ENCODE measurements around the gene DOCK3. TPM values are rescaled to one million over a fixed set of nuclear protein-coding genes. Genes with fewer than 3 reads are reported as not detected.
"Not testable (repeated sequence)": the region's sequence is repeated elsewhere in the genome, so short reads cannot be mapped to it uniquely, and the experiment has no call there.

Gene DOCK3
- total RNA-seq, 1 donor from 2014 or later = 6.2 TPM

DNA sequence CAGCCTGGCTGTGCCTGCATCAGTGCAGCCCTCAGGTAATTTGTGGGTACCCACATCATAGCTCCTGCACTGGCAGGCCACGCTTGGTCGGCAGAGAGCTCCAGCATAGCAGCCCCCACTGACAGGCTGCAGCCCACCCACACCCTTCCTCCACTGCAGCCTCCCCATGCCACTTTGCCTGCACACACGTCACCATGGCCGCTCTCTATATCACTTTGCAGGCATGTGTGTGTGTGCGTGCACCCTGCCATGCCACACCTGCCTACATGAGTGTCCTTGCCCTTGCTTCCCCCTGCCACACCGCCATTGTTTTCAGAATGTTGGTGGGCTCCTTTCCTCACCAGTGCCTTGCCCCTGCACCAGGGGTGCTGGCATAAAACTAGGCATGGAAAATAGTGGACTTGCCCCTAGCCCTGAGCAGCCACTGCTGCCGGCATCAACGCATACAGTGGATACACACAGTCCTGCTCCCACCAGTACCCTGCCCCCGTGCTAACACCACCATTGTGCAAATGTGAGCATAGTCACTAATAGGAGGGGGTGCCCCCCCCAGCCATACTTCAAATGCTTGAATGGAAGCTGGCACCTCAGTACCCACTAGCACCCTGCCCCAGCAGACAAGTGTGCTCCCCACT is 431.6 kb downstream of the DOCK3 start:
- intact Hi-C loops (cut with DNase I) = no loop called here
- DNase-seq (ENCODE audit: low spot score) (no peak), ATAC-seq (no peak)

DNA sequence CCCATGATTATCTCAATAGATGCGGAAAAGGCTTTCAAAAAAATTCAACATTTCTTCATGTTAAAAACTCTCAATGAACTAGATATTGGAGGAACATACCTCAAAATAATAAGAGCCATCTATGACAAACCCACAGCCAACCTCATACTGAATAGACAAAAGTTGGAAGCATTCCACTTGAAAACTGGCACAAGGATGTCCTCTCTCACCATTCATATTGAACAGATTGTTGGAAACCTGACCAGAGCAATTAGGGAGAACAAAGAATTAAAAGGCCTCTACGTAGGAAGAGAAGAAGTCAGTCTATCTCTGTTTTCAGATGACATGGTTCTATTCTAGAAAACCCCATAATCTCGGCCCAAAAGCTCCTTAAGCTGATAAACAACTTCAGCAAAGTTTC is 435.9 kb downstream of the DOCK3 start:
- intact Hi-C loops (cut with DNase I) = no loop called here
- ATAC-seq (no peak), DNase-seq (ENCODE audit: low spot score) (no peak)

DNA sequence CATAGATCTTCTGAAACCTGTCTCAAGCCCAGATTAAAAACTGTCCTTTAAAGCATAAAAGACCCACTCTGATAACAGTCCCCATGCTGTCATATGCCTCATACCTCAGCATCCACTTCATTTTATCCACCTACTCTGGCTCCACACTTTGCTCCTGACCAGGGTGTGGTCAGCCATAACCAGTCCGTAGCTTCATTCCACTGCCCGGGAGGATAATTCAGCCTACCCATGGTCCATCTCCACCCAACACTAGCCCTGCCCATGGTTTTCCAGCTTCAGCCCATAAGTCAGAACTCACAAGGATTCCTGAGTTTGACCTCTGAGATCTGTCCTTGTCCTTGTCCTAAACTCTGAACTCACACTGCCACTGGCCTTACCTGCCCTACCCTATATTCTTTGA is 448.2 kb downstream of the DOCK3 start:
- intact Hi-C loops (cut with DNase I) = no loop called here
- DNase-seq (ENCODE audit: low spot score) (no peak), ATAC-seq (no peak)

DNA sequence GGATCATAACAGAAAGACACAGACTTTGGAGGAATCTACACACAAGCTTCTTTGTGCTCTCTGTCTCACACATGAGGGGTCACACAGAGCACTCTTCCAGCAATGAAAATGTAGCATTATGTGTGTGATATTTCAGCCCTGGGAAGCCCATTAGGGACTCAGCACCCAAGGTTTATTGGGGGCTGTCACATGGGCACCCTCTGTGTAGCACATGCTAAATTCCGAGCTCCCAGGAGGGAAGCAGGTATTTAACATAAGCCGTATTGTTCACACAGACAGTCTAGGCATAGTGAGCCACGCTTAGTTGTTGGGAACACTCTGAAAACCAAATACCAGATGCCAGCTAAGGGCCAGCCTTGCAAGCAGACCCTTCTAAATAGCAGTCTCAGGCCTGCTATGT is 448.8 kb downstream of the DOCK3 start:
- DNase-seq (ENCODE audit: low spot score) (no peak), ATAC-seq (no peak)
- intact Hi-C loops (cut with DNase I) = no loop called here

DNA sequence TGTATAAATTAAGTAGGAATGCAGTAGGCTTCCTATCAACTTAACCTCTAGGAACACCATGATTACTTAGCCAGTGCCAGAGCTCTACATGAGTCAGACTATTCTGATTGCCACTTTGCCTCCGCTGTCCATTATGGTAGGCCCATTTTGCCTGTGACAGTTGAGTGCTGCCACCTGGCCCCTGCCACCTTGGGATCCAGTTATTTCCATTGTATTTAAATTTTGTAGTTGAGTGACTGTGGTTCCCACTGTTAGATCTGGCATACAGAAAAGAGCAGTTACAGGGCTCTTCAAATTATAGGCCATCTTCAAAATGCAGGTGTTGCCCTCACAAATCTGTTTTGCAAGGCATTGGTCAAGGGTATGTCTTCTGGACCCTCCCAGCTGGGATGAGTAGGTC is 456.9 kb downstream of the DOCK3 start:
- intact Hi-C loops (cut with DNase I); ATAC-seq; DNase-seq (ENCODE audit: low spot score): not testable (repeated sequence)

DNA sequence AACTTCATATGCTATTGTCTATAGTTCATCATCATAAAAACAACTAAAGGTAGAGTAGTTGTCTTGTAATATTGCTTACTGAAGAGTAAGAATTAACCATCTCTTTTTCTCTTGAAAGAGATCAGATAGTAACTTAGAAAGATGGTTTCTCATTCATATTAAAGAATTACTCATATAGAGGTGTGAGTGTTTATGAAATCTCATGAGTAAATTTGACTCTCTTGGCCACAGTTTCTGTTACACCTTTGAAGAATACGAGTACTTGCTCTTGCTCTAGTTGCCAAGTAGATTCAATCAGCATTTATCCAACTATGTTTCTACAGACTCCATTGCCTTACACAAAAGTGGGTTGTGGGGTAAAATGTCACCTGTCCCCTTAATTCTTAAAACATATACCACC is 463.0 kb downstream of the DOCK3 start:
- DNase-seq (ENCODE audit: low spot score) (no peak), ATAC-seq (no peak)
- intact Hi-C loops (cut with DNase I) = no loop called here

DNA sequence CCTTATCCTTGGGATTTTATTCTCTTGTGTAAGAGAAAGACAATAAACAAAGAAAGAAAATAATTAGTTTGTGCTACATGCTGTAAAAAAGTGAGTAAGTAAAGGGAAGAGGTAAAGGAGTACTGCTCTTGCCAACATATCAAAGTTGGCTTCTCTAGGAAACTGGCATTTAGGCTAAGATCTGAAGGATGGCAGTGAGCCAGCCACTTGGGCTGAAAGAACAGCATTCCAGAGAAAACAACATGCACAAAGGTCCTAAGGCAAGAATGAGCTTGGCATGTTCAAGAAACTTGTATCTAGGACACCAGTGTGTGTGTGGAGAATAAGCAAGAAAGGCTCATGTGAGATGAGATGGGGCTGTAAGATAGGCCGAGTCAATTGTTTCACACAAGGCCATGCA is 464.9 kb downstream of the DOCK3 start:
- DNase-seq (ENCODE audit: low spot score) = no peak
- ATAC-seq = no peak
- intact Hi-C loops (cut with DNase I) = no loop called here

DNA sequence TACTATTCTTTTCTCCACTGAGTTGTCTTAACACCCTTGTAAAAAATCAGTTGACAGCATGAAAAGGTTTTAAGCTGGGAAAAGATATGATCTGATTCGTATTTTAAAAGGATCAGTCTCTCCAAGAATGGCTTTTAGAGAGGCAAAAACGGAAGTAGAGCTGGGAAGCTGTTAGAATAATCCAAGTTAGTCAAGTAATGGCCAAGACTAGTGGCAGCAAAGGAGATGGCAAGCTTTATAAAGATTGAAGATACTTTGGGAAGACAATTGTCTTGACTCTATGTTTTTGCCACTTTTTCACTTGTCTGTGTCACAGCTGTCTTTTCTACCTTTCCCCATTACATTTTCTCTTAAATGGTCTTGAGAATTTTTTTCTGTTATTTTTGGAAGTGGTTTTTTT is 466.8 kb downstream of the DOCK3 start:
- DNase-seq (ENCODE audit: low spot score) (no peak), ATAC-seq (no peak)
- intact Hi-C loops (cut with DNase I) = no loop called here

DNA sequence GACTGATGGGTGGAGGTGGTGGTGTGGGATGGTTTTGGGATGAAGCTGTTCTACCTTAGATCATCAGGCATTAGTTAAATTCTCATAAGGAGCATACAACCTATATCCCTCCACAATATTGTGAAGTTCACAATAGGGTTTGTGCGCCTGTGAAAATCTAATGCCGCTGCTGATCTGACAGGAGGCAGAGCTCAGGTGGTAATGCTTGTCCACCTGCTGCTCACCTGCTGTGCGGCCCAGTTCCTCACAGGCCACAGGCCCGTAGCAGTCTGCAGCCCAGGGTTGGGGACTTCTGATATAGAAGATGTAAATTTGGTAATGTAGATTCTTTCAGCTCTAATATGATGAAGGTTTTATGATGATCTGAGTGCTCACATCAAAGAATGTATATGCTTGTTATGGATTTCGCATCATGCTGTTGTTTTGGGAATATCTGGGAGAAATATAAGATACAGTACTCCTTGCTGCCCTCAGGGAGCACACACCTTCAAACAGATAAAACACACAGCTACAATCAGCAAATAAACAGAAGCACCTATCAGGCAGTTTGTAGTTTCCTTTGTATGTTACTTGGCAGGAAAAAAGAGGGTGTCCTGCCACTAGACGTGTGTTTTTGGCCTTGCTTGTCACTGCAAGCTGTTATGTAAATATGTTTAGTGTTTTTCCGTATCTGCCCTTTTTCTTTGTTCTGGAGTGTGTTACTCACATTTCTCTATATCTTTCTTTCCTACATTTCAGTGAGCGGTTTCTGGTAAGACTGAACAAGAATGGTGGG is 471.3 kb downstream of the DOCK3 start:
- ATAC-seq = no peak
- intact Hi-C loops (cut with DNase I) = no loop called here
- no peak for DNase-seq (ENCODE audit: low spot score)

DNA sequence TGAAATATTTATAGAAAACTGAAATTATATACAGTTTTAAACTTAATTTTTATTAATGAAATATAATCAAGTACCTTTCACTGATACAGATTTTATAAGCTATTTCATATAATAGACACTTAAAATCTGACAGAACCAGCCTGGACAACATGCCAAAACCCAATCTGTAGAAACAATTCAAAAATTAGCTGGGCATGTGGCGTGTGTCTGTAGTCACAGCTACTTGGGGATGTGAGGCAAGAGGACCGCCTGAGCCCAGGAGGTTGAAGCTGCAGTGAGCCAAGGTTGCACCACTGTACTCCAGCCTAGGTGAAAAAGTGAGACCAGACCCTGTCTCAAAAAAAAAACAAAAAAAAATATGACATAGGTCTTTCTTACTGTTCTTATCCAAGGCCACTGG is 472.1 kb downstream of the DOCK3 start:
- ATAC-seq = no peak
- intact Hi-C loops (cut with DNase I) = no loop called here
- DNase-seq (ENCODE audit: low spot score) = no peak

DNA sequence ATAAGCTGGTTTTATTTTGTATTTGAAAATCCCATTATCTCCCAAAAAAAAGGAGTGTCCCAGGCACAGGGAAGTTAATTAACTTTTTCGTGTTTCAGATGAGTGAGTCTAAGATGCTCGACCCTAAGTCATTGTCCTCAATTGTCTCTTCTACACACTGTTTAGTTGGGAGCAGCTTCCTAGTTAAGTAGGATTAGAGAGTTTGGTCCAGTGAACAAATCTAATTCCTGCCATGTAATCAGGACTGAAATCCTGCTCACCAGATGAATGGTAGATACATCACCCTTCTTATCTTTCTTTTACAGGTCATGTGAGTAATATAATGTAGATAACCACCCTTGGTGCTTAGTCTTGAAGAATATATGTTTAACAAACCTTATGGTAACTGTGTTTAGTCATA is 481.4 kb downstream of the DOCK3 start:
- DNase-seq (ENCODE audit: low spot score) = no peak
- ATAC-seq = no peak
- intact Hi-C loops (cut with DNase I) = no loop called here

DNA sequence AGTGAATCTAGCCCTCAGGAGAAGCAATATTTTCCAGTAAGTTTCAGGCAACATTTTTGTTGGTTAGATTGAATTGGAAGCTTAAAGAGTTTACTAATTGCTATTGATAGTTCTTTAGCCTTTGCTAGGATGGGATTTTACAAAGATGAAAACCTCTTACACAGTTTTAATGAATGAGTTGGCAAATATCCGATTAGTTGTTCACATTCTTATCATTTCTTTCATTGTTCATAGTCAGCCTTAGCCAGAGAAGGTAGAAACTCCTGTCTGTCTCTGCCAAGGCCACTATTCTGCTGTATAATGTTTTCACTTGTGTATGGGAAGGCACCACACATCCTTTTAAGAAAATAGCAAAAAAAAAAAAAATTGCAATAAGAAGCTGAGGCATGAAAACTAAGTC is 488.3 kb downstream of the DOCK3 start:
- DNase-seq (ENCODE audit: low spot score) = no peak
- ATAC-seq = no peak
- intact Hi-C loops (cut with DNase I) = no loop called here

DNA sequence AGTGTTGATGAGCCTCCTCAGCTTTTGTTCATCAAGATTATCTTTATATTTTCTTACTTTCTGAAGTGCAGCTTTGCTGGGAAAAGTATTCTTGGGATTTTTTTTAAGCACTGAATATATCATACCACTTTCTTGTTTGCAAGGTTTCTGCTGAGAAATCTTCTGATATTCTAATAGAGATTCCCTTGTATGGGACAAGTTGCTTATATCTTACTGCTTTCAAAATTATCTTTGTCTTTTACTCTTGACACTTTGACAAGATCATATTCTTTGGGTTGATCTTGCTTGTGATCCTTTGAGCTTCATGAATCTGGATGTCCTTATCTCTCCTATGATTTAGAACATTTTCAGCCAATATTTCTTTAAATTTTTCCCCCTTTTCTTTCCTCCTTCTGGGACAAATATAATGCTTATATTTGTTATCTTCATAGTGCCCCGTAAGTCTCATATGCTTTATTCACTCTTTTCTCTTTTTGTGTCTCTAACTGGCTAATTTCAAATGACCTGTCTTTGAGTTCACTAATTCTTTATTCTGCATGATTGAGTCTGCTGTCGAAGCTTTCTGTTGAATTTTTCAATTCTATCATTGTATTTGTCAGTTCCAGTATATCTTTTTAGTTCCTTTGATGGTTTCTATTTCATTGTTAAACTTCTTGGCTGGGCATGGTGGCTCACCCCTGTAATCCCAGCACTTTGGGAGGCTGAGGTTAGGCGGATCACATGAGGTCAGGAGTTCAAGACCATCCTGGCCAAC is 499.0 kb downstream of the DOCK3 start:
- intact Hi-C loops (cut with DNase I) = no loop called here
- ATAC-seq (no peak), DNase-seq (ENCODE audit: low spot score) (no peak)

DNA sequence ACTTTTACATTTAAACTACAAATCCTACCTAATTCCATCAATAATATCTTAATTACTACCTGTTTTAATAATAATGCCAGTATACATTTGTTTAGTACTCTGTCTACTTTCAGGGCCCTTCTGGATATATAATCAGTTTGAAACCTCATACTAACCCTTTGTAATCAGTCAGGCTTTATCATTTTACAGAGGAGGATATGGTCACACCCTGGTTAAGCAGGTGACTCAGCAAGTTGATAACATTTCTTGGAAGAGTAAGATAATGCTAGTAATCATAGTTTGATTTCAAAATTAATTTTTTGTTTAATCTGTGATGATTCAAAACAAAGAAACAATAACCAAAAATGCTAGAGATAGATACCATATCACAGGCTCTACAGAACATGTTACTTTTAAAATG is 502.2 kb downstream of the DOCK3 start:
- intact Hi-C loops (cut with DNase I) = no loop called here
- no peak for ATAC-seq

DNA sequence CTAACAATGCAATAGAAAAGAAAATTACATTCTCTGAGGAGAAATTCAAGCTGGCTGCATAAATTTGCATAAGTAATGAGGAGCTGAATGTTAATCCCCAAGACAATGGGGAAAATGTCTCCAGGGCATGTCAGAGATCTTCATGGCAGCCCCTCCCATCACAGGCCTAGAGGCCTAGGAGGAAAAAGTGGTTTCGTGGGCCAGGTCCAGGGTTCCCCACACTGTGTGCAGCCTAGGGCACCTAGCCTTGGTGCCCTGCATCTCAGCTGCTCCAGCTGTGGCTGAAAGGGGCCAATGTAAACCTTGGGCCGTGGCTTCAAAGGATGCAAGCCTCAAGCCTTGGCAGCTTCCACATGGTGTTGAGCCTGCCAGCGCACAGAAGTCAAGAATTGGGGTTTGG is 511.7 kb downstream of the DOCK3 start:
- ATAC-seq; intact Hi-C loops (cut with DNase I); DNase-seq (ENCODE audit: low spot score): not testable (repeated sequence)

More for the DNA sequence above, 502.2 kb downstream of the DOCK3 start:
- DNase-seq (ENCODE audit: low spot score) = no peak

DNA sequence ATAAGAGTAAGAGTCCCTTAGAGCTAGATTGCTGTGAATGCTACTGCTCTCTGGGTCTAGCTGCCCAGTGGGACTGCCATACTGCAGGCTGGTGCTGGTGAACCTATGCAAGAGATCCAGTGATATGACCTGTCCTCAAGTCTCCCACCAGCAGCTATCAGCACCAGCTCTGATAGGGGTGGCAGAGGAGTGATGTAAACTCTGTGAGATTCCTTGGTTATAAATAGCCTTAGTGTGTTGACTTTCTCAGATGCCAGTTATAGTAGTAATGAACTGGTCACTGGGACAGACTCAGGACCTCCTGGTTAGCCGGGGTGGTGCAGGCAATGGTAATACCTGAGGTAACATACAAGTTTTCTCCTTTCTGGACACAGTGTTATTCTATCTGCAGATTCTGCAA is 515.5 kb downstream of the DOCK3 start:
- ATAC-seq (no peak), DNase-seq (ENCODE audit: low spot score) (no peak)
- intact Hi-C loops (cut with DNase I) = no loop called here

DNA sequence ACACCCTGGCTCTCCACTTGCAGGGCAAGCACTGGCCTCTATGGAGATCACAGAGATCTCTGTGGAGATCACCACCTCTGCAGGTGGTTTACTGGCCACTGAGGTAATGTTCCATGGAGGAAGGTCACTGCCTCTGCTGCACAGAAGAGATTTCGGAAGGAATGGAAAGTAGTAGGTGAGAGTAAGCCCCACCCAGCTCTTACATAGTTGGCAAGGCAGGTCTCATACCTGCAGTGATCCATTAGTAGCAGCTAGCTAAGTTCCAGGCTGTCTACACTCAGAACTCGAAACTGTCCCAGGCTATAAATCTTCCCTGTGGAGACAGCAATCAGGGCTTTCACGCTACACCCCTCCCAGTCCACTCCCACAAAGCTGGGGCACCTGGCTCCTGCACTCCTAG is 516.1 kb downstream of the DOCK3 start:
- no peak for ATAC-seq
- intact Hi-C loops (cut with DNase I) = no loop called here

DNA sequence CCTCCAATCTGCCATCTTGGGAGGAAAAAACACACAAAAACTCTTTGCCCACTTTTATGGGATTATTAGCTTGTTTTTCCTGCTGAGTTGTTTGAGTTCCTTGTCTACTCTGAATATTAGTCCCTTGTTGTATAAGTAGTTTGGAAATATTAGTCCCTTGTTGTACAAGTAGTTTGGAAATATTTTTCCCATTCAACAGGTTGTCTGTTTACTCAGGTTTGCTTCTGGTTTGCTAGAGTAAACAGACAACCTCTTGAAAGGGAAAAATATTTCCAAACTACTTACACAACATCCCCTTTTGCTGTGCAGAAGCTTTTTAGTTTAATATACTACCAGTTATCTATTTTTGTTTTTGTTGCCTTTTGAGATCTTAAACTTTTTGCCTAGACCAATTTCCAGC is 517.0 kb downstream of the DOCK3 start:
- no peak for DNase-seq (ENCODE audit: low spot score)
- intact Hi-C loops (cut with DNase I) = no loop called here
- ATAC-seq = no peak

More for the DNA sequence above, 516.1 kb downstream of the DOCK3 start:
- no peak for DNase-seq (ENCODE audit: low spot score)

DNA sequence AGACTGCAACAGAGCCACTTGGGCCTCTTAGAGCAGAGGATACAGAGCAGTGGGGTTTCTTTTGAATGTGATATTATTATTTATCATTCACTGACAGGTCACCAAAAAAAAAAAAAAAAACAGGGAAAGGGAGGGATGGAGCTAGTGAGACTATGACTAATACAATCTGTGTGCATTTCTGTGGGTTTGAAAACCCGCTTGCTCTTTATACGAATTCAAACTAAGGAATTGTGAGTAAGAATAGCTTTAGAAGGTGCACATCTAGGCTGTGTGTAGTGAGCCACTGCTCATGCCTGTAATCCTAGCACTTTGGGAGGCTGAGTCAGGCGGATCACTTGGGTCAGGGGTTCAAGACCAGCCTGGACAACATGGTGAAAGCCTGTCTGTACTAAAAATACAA is 523.8 kb downstream of the DOCK3 start:
- intact Hi-C loops (cut with DNase I) = no loop called here
- DNase-seq (ENCODE audit: low spot score) (no peak), ATAC-seq (no peak)

DNA sequence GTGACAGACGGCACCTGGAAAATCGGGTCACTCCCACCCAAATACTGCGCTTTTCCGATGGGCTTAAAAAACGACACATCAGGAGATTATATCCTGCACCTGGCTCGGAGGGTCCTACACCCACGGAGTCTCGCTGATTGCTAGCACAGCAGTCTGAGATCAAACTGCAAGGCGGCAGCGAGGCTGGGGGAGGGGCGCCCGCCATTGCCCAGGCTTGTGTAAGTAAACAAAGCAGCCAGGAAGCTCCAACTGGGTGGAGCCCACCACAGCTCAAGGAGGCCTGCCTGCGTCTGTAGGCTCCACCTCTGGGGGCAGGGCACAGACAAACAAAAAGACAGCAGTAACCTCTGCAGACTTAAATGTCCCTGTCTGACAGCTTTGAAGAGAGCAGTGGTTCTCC is 524.6 kb downstream of the DOCK3 start:
- DNase-seq (ENCODE audit: low spot score); intact Hi-C loops (cut with DNase I); ATAC-seq: not testable (repeated sequence)

Data from sciatic nerve (tissue), 2 donors.